ENCODE measurements around the gene SNRNP70.

SNRNP70 gene

GRCh38 chr19:49097453-49098288 lies 12.4 kb downstream of the SNRNP70 start:
- DNase-seq (ENCODE audit: low read depth in 1 of 2, low spot score in 1 of 2) = peak; percentile 49 to 57

- no peak for DNase-seq (ENCODE audit: low read depth in 1 of 2, low spot score in 1 of 2)
Observed at GRCh38 chr19:49098795-49099194, 13.5 kb downstream of the SNRNP70 start.

- DNase-seq (ENCODE audit: low read depth in 1 of 2, low spot score in 1 of 2) = no peak
Observed at GRCh38 chr19:49101160-49101559, 15.9 kb downstream of the SNRNP70 start.

DNA sequence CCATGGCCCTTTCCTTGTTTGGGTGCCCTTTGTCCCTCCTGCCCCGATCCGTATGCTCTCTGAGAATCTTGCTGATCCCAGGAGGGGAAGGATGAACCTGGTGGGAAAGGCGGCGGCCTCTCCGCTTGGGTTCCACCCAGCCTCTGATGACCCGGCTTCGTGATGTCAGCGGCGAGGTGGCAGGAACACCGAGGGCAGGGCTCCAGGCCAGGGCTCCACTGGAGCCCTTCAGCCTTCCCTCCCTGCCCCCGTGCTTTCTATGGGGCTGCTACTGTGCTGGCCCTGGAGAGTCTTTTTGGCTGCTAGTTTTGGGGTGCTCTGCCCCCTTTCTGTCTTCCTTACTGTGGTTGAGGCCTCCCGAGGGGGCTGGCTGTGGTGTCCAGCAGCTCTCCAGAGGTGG lies 17.1 kb downstream of the SNRNP70 start:
- no peak for DNase-seq (ENCODE audit: low read depth in 1 of 2, low spot score in 1 of 2)

- DNase-seq (ENCODE audit: low read depth in 1 of 2, low spot score in 1 of 2) = no peak
Observed at GRCh38 chr19:49103331-49104085, 18.3 kb downstream of the SNRNP70 start.

DNA sequence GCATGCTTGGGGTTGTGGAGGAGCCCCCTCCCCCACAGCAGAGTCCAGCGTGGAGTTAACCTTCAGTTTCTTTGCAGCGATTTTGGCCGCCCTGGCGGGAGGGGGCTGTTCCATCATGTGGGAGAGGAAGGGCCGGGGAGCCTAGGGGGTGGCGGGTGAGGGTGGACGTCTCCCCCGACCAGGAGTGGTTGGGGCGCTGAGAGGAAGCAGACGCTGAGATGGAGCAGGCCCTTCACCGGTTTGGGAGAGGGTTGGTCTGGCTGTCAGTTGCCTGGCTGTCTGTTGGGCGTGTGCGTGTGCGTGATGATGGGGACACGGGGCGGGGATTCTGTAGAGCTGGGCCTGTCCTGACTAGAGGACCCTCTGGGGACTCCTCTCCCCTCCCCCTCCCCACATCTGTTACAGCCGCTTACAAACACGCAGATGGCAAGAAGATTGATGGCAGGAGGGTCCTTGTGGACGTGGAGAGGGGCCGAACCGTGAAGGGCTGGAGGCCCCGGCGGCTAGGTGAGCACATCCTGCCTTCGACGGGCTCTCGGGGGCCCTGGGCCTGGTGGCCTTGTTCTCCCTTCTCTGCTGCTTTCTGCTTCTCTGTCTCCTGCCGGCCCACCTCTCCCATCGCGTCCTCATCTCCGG lies 19.1 kb downstream of the SNRNP70 start:
- DNase-seq (ENCODE audit: low read depth in 1 of 2, low spot score in 1 of 2) = no peak

- DNase-seq (ENCODE audit: low read depth in 1 of 2, low spot score in 1 of 2) = peak in 1 of 2 donors; percentile 42
Observed at GRCh38 chr19:49106648-49107135, 21.4 kb downstream of the SNRNP70 start.

- no peak for DNase-seq (ENCODE audit: low read depth in 1 of 2, low spot score in 1 of 2)
Observed at GRCh38 chr19:49107625-49108459, 22.6 kb downstream of the SNRNP70 start.

GRCh38 chr19:49109051-49109450 lies 23.8 kb downstream of the SNRNP70 start:
- no peak for DNase-seq (ENCODE audit: low read depth in 1 of 2, low spot score in 1 of 2)

- no peak for DNase-seq (ENCODE audit: low read depth in 1 of 2, low spot score in 1 of 2)
Observed at GRCh38 chr19:49109569-49110233, 24.4 kb downstream of the SNRNP70 start.

DNA sequence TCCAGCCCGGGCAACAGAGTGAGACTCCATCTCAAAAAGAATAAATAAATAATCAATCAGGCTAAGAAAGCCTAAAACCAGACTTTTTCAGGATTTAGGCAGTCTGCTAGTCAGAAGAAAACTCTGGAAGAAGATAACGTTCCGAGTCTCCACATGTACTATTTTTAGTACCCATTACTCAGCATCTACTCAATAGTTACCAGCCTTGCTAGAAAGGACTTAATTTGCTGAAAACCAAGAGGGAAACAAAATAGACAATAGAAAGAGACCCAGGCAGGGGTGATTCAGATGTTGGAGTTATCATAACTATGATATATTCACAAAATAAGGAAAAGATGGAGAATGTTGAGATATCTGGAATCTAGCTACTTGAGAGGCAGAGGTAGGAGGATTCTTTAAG lies 25.3 kb downstream of the SNRNP70 start:
- DNase-seq (ENCODE audit: low read depth in 1 of 2, low spot score in 1 of 2) = no peak

GRCh38 chr19:49111218-49111998 lies 26.2 kb downstream of the SNRNP70 start:
- DNase-seq (ENCODE audit: low read depth in 1 of 2, low spot score in 1 of 2) = no peak

- peak; percentile 40 to 66 for DNase-seq (ENCODE audit: low read depth in 1 of 2, low spot score in 1 of 2)
Observed at GRCh38 chr19:49113762-49114629, 28.7 kb downstream of the SNRNP70 start, which contains the start of gene LIN7B. TSS of gene LIN7B (plus strand) at chr19:49114370. CDS start at chr19:49114405, 35 bp downstream.

DNA sequence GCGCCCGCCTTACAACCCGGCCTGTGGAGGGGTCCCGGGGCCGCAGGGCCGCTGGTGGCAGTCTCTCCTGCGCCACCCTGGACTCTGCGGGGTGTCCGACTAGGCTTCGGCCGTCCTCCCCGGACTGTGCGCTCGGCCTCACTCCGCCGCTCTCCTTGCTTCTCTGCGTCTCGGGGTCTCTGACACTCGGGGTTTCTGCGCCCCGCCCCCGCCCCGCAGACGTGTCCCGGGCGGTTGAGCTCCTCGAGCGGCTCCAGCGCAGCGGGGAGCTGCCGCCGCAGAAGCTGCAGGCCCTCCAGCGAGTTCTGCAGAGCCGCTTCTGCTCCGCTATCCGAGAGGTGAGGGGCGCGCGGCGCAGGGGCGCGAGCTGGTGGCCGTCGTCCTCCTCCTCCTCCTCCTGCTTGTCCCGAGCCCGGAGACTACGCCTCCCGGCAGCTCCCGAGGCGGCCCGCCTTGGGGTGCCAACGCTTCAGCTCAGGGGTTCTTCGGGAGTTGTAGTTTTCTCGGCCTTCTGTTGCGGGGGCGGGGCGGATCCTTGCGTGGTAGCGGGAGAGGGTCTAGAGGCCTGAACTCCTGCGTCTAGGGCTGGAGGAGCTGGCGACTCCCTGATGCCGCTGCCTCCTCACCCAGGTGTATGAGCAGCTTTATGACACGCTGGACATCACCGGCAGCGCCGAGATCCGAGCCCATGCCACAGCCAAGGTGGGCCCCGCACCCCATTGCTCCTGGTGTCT lies 29.5 kb downstream of the SNRNP70 start:
- peak; percentile 26 to 44 for DNase-seq (ENCODE audit: low read depth in 1 of 2, low spot score in 1 of 2)

DNA sequence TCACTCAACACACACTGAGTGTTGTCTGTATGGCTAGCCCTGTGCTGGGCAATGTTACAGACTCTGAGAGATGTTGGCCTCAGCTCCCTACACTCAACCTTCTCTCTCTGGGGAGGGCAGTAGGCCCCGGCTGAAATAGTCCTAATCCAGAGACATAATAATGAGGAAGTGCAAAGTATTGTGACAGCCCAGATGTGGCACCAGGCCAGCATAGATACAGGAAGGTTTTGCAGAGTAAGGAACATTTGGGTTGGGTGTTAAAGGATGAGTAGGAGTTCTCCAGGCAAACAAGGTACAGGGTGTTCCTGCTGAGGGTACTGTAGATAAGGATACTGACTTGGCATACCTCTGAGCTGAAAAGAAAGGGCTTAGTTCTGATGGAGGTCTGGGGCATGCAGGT lies 31.3 kb downstream of the SNRNP70 start:
- no peak for DNase-seq (ENCODE audit: low read depth in 1 of 2, low spot score in 1 of 2)

DNA sequence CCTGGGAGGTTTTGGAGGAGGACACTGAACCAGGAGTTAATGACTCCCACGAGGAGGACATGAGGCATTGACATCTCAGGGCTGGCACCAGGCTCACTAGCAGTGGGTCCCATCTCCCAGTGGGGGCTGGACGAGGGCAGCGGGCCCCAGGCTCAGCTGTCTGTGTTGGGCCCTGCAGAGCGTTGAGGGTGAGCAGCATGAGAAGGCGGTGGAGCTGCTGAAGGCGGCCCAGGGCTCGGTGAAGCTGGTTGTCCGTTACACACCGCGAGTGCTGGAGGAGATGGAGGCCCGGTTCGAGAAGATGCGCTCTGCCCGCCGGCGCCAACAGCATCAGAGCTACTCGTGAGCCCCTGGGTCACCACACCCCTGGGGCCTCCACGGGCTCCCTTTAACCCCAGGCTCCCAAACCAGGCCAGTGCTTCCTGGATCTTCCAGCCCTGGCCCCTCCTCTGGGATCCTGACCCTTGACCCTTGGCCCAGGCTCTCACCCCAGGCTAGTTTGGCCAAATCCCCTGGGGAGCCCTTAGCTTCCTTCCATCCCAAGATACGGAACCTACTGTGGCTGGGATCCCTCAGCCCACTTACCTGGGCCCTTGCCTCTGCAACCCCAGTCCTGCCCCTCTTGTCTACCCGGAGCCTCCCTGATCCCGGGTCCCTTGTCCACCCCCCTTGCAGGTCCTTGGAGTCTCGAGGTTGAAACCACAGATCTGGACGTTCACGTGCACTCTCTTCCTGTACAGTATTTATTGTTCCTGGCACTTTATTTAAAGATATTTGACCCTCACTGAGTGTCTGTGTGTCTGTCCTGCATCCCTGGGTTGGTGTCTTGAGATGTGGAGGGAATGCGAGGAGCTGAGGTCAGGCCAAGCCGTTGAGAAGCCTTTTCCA lies 32.7 kb downstream of the SNRNP70 start:
- no peak for DNase-seq (ENCODE audit: low read depth in 1 of 2, low spot score in 1 of 2)
